Erythroblast (primary cell): ENCODE measurements around the gene GAP43.

ENCODE experiments used
- GATA1 ChIP-seq: IDR thresholded peaks from 2 replicates; pipeline ENCODE4 v1.6.1; 2011; ENCODE audit warnings: low read depth, mild to moderate bottlenecking, control low read depth, low read length, moderate library complexity
- POLR2A ChIP-seq: IDR thresholded peaks from 2 replicates; pipeline ENCODE4 v1.6.1; 2011; ENCODE audit warnings: mild to moderate bottlenecking, low read length

- TF ChIP-seq POLR2A (no peak), GATA1 (no peak)
Measured at GRCh38 chr3:115634052-115634451, 10.7 kb downstream of the GAP43 start.
